GM18499 (cell line): ENCODE measurements around the gene FOSL1.
"Not testable (repeated sequence)": the region's sequence is repeated elsewhere in the genome, so short reads cannot be mapped to it uniquely, and the experiment has no call there.

Experiments
- ATAC-seq: cut with Tn5 transposase; IDR thresholded peaks from one replicate; pipeline ENCODE4 v1.9.1; 2021; ENCODE audit warnings: moderate number of reproducible peaks; ENCODE audit not compliant: insufficient read depth, unreplicated experiment

The FOSL1 gene

DNA sequence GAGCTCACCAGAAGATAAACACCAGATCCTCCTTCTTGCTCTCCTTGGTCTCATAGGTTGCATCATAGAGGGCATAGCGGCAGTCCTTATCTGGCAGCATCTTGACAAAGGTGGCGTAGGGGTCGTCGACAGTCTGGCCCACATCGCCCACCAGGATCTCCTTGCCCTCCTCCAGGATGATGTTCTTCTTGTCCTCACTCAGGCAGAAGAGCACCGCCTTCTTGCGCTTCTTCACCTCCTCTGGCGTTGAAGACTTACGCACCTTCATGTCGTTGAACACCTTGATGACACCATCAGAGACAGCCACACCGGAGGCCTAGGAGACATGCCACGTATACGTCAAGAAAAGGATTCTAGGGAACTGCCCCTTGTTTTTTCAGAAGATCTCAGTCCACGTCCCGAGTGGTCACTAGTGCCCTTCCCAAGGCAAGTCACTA, 44.2 kb downstream of the FOSL1 start:
- no peak for ATAC-seq

DNA sequence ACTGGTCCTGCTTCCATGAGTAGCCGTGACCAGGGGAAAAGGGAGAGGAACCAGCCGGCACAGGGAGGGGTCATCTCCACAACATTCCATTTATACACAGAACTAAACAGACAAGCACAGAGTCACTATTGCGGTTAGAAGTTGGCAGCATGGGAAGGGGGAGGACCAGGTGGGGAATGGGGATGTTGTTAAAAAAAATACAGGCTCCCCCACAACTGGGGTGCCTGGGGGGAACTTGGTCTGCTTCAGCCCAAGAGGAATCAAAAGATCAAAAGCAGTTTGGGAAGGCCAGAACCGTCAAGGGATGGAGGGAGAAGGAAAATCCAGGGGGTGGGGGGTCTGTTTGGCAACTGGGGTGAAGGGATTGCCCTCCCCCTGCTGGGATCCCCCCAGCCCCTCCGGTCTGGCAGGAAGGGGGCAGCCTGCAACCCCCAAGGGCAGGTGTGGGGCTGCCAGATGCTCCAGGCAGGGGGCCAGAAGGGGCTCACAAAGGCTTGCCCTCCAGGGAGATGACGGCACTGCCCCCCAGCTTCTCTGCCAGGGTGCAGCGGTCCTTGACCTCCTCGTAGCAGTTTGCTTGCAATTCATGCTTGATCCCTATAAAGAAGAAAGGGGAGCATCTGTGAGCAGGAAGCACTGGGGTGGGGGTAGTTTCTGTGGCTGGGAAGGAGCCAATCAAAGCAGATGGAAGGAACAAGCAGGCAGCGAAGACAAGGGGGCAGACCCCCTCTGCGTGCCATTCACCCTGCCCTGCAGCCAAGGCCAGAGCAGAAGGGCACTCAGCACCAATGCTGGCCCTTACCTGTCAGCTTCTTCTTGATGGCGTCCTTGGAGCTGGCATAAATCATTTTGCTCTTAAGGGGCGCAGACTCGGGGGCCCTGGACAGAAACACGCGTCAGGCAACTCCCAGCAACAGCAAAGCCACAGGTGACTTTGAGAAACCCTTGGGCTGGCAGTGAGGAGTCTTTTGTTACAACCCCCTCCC, 45.0 kb downstream of the FOSL1 start:
- ATAC-seq: no peak

DNA sequence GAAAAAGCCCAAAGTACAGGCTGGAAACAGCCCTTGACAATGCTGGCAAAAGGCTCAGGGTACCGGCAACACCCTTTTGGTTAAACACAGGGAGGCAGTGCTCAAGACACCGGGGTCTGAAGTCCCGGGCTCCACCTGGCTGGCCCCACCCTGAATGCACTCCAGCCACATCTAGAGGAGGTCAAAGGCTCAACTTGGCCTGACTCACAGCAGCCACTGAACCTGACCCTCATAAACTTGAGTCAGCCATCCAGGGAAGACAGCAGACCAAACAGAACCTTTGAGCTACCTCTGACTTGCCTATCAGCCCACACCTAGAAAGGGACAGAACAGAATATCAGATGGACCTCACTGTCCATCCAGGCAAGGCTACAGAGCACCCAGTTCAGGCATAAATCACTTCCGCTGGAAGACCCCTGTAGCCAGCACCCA, 46.0 kb downstream of the FOSL1 start:
- no peak for ATAC-seq

- no peak for ATAC-seq
These were observed 46.8 kb downstream of the FOSL1 start for GRCh38 chr11:65853246-65853979.

DNA sequence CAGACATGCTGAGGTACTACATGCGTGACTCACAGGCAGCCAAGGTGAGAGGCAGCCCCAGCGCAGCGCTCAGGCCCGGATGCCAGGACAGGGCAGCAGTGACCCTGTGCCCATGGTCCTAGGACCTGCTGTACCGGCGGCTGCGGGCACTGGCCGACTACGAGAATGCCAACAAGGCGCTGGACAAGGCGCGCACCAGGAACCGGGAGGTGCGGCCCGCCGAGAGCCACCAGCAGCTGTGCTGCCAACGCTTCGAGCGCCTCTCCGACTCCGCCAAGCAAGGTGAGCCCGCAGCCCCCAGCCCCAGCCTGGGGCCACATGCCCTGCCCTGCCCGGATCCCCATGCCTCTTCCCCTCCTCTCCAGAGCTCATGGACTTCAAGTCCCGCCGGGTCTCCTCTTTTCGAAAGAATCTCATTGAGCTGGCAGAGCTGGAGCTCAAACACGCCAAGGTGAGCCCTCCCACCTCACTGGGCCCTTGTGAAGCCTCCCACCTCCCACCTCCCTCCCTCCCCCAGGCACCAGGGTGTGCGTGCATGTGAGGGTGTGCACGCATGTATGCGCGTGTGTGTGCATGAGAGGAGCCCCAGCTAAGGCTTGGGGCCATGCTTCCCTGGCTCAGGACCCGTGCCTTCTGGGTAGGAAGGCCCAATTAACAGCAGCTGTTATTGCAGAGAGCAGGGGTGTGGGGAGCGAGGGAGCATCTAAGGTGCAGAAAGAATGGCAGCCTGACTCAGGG, 47.5 kb downstream of the FOSL1 start:
- no peak for ATAC-seq

DNA sequence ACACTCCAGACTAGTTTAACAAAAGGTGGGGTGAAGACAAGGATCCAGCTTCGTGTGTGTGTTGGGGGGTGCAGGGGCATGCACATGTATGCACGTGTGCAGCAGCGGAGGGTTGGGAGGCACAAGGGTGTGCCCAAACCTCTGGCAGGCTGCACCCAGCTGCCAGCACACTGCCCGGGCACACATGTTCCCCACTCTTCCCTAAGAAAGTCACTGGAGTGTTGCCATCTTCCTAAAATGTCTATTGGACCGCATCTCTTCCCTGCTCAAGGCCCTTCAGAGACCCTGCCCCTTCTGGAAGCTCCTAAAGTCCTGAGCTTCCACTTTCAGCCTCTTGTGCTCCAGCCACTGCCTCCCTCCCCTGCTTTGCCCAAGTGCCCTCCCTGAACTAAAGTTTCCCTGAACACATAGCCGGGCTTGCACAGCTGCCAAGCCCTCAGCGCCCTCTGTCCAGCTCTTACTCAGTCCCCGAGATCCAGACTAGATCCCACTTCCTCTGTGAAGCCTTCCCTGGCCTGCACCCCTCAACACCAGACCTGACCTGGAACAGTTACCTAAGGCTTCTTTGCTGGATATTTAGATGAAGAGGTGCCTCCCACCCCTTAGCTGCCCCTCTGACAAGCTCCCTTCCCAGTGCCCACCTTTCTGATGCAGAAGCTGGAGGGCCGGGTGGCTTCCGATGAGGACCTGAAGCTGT, 48.2 kb downstream of the FOSL1 start:
- ATAC-seq: no peak

- no peak for ATAC-seq
These were observed 49.1 kb downstream of the FOSL1 start for GRCh38 chr11:65851083-65851579.

- no peak for ATAC-seq
These were observed 49.7 kb downstream of the FOSL1 start for GRCh38 chr11:65850217-65851082.

DNA sequence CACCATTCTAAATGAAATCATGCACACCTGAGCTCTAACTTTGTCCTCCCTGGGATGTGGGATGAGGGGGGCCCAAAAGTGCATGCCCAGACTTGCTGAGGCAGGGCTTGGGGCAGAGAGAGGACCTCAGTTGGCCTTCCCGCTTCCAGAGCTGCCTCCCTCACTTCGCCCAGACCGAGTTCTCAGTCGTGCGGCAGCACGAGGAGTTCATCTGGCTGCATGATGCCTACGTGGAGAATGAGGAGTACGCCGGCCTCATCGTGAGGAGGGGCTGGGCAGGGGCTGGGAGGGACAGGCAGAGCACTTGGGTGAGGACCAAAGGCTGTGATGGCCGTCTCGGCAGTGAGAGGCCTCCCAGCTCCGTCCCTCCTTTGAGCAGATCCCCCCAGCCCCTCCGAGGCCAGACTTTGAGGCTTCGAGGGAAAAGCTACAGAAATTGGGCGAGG, 50.4 kb downstream of the FOSL1 start:
- ATAC-seq: no peak

DNA sequence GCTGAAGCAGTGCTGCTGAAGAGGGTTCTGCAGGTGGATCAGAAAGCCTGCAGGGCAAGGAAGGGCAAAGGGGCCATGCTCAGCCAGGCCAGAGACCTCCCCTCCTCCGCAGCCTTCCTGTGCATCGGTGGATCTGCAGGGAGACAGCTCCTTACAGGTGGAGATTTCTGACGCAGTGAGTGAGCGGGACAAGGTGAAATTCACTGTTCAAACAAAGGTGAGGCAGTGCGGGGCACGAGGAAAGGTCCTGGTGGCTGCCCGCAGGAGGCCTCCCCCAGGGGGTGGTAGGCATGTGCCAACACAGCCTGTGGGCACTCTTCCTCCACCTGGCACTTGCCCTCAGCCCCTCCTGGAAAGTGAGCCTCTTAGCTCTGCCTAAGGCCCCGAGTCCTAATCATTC, 50.8 kb downstream of the FOSL1 start:
- ATAC-seq: no peak

DNA sequence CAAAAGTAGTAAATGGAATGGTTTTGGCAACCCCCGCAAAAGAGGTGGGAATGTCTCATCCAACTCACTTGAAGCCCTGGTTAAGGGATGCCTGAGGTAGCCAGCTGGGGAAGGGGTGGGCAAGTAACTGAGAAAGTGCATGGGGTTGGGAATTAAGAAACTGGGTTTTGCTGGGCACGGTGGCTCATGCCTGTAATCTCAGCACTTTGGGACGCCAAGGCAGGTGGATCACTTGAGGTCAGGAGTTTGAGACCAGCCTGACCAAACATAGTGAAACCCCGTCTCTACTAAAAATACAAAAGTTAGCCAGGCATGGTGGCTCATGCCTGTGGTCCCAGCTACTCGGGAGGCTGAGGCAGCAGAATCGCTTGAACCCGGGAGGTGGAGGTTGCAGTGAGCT, 51.5 kb downstream of the FOSL1 start:
- not testable (repeated sequence) for ATAC-seq

GRCh38 chr11:65847746-65848145, 52.4 kb downstream of the FOSL1 start:
- no peak for ATAC-seq

- ATAC-seq: no peak
These were observed 55.8 kb downstream of the FOSL1 start for GRCh38 chr11:65844231-65844872.

DNA sequence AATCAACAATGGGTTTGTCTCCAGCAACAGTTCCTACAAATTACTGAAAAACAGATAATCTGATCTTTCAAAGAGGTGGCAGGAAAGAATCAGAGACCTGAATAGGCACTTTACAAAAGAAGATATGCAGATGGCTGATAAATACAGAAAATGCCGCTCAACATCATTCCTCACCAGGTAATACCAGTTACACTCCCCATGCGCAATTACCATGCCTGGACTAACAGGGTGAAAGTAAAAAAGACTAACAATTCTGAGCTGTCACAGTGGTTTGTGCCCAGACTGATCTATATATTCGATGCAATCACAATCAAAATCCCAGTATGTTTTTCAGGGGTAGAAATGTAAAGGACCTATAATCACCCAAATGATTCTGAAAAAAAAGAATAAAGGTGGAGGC, 56.4 kb downstream of the FOSL1 start:
- ATAC-seq: no peak

DNA sequence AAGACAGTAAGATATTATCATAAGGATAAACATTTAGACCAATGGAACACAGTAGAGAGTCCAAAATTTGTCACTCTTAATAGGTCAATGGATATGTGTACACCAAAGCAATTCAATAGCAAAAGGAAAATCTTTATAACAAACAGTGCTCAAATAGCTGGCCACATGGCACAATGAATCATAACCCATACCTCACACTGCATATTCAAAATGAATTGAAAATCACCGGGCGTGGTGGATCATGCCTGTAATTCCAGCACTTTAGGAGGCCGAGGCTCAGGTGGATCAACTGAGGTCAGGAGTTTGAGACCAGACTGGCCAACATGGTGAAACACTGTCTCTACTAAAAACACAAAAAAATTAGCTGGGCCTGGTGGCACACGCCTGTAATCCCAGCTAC, 58.0 kb downstream of the FOSL1 start:
- ATAC-seq: no peak
